ENCODE measurements around the gene BCO1. TPM values are rescaled to one million over a fixed set of nuclear protein-coding genes. Genes with fewer than 3 reads are reported as not detected.

The BCO1 gene
- total and polyA plus RNA-seq, 2 of the 4 experiments (the other 2 are of a cell fraction), result not detected

DNA sequence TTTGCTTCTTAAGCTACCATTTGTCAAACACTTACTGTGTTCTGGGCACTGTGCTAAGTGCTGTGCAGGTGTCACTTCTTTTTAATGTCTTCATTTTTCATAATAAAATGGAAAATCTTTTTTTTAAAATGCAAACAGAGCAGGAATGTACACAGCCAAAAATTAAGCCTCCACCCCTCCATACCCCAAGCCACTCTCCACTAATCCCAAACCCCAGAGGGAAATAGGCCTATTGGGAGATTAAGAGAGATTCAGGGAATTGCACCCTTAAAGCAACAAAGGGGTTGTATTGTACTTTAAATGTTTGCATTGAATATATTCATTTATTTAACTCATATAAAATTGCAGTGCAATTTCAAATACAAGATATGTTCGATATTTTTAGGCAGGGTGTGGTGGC lies 47.7 kb downstream of the BCO1 start:
- Histone ChIP-seq H3K4me2 (ENCODE audit: low read depth, low read length) (no peak overlapping the region), H3K36me3 (ENCODE audit: control insufficient read depth, insufficient read depth, low read length) (no peaks in the 10 kb centered on the region), H4K5ac (ENCODE audit: low read depth, low read length) (no peak overlapping the region), H3K79me1 (ENCODE audit: low read depth in 1 of 2, low read length in 2 of 2) (no peaks in the 10 kb centered on the region), H3K18ac (ENCODE audit: low read depth, low read length) (no peak overlapping the region), H4K91ac (ENCODE audit: insufficient read depth, low read depth, low read length) (no peak overlapping the region), H2AK9ac (replicated peaks; ENCODE audit: low read depth, low read length, poor library complexity) (no peak overlapping the region), H2BK120ac (ENCODE audit: low read depth, low read length) (no peak overlapping the region), H3K4me1 (ENCODE audit: control insufficient read depth, insufficient read depth, low read length) (no peaks in the 10 kb centered on the region), H2BK20ac (ENCODE audit: low read depth, low read length) (no peak overlapping the region), H3K9ac (ENCODE audit: low read depth, low read length) (no peak overlapping the region), H3K4me3 (ENCODE audit: insufficient read depth, low read depth, low read length) (no peak overlapping the region), H4K20me1 (ENCODE audit: insufficient read depth, low read length) (no peaks in the 10 kb centered on the region), H2BK15ac (ENCODE audit: low read depth, low read length) (no peak overlapping the region), H3K27me3 (ENCODE audit: control insufficient read depth, insufficient read depth, low read length) (peaks cover 2% of the 10 kb centered on the region; the same call in 1 of the 2 replicates), H2BK5ac (ENCODE audit: low read depth, low read length, poor library complexity, severe bottlenecking) (no peak overlapping the region), H4K8ac (ENCODE audit: low read depth in 2 of 2, low read length in 2 of 2) (no peak overlapping the region), H3K56ac (ENCODE audit: extremely low read depth, insufficient read depth, low read length) (no peak overlapping the region), H3K4ac (ENCODE audit: low read depth, low read length) (no peak overlapping the region), H2AK5ac (ENCODE audit: low read depth, low read length) (no peak overlapping the region), H3K27ac (ENCODE audit: insufficient read depth, low read length) (no peak overlapping the region), H3K9me1 (ENCODE audit: insufficient read depth, low read length) (no peaks in the 10 kb centered on the region), H2AFZ (replicated peaks; ENCODE audit: low read length, poor library complexity) (no peak overlapping the region), H3K23ac (ENCODE audit: low read depth, low read length) (no peak overlapping the region), H3K9me3 (ENCODE audit: control insufficient read depth, insufficient read depth, low read length) (no peaks in the 10 kb centered on the region), H3K14ac (replicated peaks; ENCODE audit: low read depth, low read length) (no peak overlapping the region)
- in situ Hi-C loops (cut with MboI; ENCODE audit: low sequenced_read_pairs), result no loop called here
- ChIA-PET POLR2A (ENCODE audit: unreplicated experiment) (no interaction called here), CTCF (no interaction called here)
- intact Hi-C loops (cut with micrococcal nuclease), result no loop called here
- TF ChIP-seq CHD1 (IDR thresholded peaks at IDR 0.05; ENCODE audit: low read depth, low read length), result no peak
- TF ChIP-seq MAZ (IDR thresholded peaks at IDR 0.05; ENCODE audit: borderline replicate concordance, low read depth, low read length), result no peak
- no peak for TF ChIP-seq CTCF (conservative IDR thresholded peaks at IDR 0.05; ENCODE audit: low read depth, low read length)
- TF ChIP-seq RAD21 (IDR thresholded peaks at IDR 0.05; ENCODE audit: low read length), result no peak
- no peak for TF ChIP-seq NFE2L2 (IDR thresholded peaks at IDR 0.05; ENCODE audit: low read depth, low read length)
- TF ChIP-seq ELK1 (IDR thresholded peaks at IDR 0.05; ENCODE audit: borderline replicate concordance, low read depth, low read length), result no peak
- TF ChIP-seq FOS (IDR thresholded peaks at IDR 0.05; ENCODE audit: low read depth, low read length), result no peak
- TF ChIP-seq USF2 (IDR thresholded peaks at IDR 0.05; ENCODE audit: low read depth, low read length), result no peak
- WGBS, 2 experiments (ENCODE audit: extremely low coverage in 2 of 2, insufficient read length in 1 of 2), result no CpG with 5 or more reads among the region's 1 CpG
- no TSS peak for BruUV-seq (replicated peaks)
- DNase-seq (no peak), ATAC-seq (ENCODE audit: low read depth) (no peak)
- dilution Hi-C loops (cut with HindIII; ENCODE audit: low sequenced_read_pairs, unreplicated experiment), result no loop called here

Data from IMR-90 (cell line).